Measurements from ENCODE around the gene FAM193A. TPM values are rescaled to one million over a fixed set of nuclear protein-coding genes. Genes with fewer than 3 reads are reported as not detected.
"Not testable (repeated sequence)": the region's sequence is repeated elsewhere in the genome, so short reads cannot be mapped to it uniquely, and the experiment has no call there.

FAM193A gene
- polyA plus RNA-seq, 6 donors from 2014 or later, result 1.5 to 5.9 (median 2.2) TPM

- peak overlapping the region in 1 of 8 donors; percentile 51 for H3K4me3 Mint-ChIP-seq
- H3K9me3 Mint-ChIP-seq, result no peaks in the 10 kb centered on the region
- DNase-seq, result no peak
- H3K36me3 Mint-ChIP-seq, result peaks cover 0 to 7% of the 10 kb centered on the region in 2 donors
- H3K27me3 Mint-ChIP-seq, result no peaks in the 10 kb centered on the region
- ATAC-seq (ENCODE audit: low read depth in 2 of 2), result no peak
- H3K4me1 Mint-ChIP-seq, result peaks cover 56 to 71% (median 66%) of the 10 kb centered on the region in 3 donors
- H3K27ac Mint-ChIP-seq, result peak overlapping the region in 1 of 6 donors; percentile 76
These were observed 35.6 kb downstream of the FAM193A start for GRCh38 chr4:2572076-2572475.

- H3K27ac Mint-ChIP-seq, result peak overlapping the region in 3 of 6 donors; percentile 76 to 89 (median 79)
- peaks cover 57 to 63% (median 62%) of the 10 kb centered on the region in 3 donors for H3K4me1 Mint-ChIP-seq
- H3K4me3 Mint-ChIP-seq, result no peak overlapping the region
- no peak for ATAC-seq (ENCODE audit: low read depth in 2 of 2)
- no peak for DNase-seq
- H3K9me3 Mint-ChIP-seq, result no peaks in the 10 kb centered on the region
- peaks cover 0 to 7% of the 10 kb centered on the region in 2 donors for H3K36me3 Mint-ChIP-seq
- no peaks in the 10 kb centered on the region for H3K27me3 Mint-ChIP-seq
These were observed 36.4 kb downstream of the FAM193A start for GRCh38 chr4:2572866-2573265.

DNA sequence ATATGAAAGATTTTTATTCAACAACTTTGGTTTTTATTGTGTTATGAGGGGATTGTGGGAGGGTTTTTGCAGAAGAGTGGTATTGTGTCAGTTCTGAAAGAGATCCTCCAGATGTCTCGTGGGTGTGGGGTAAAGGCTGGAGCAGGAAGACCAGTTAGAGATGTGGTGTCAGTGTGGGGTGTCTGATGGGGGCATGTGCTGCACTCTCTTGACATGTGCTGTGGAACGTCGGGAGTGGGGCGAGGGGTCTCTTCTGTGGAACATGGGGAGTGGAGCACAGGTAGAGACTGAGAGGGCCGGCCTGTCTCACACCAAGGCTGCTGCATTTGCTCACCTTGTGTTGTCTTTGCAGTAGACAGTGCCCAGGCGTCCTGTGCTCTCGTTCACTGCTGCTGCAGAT, 37.6 kb downstream of the FAM193A start:
- H3K4me1 Mint-ChIP-seq, result peaks cover 53 to 63% (median 59%) of the 10 kb centered on the region in 3 donors
- H3K9me3 Mint-ChIP-seq, result no peaks in the 10 kb centered on the region
- peaks cover 0 to 7% of the 10 kb centered on the region in 2 donors for H3K36me3 Mint-ChIP-seq
- ATAC-seq (ENCODE audit: low read depth in 2 of 2) (no peak), DNase-seq (no peak)
- H3K27ac Mint-ChIP-seq, result peak overlapping the region in 5 of 6 donors; percentile 4 to 92 (median 60)
- no peak overlapping the region for H3K4me3 Mint-ChIP-seq
- no peaks in the 10 kb centered on the region for H3K27me3 Mint-ChIP-seq

DNA sequence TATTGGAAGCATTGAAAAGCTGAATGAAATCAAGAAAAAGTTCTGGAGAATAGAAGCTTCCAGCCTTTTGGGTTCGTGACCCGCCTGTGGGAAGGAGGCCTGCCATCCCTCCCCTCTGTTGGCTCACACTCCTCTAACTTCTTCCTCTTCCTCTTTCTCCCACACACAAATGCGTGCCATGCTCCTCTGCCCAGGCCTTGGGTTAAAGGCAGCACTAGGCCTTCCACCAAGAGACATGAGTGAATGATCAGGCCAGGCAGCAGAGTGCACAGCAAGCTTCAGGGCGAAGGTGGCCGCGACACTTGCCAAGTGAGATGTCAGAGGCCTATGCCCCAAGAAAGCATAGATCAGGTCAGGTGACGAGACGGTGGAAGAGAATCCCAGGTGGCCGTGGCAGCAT, 38.4 kb downstream of the FAM193A start:
- Mint-ChIP-seq H3K27ac (peak overlapping the region in 5 of 6 donors; percentile 1 to 86 (median 74)), H3K4me1 (peaks cover 52 to 59% (median 57%) of the 10 kb centered on the region in 3 donors), H3K9me3 (no peaks in the 10 kb centered on the region), H3K27me3 (no peaks in the 10 kb centered on the region), H3K4me3 (peak overlapping the region in 1 of 8 donors; percentile 10), H3K36me3 (peaks cover 0 to 7% of the 10 kb centered on the region in 2 donors)
- ATAC-seq (ENCODE audit: low read depth in 2 of 2), result no peak
- DNase-seq, result no peak

DNA sequence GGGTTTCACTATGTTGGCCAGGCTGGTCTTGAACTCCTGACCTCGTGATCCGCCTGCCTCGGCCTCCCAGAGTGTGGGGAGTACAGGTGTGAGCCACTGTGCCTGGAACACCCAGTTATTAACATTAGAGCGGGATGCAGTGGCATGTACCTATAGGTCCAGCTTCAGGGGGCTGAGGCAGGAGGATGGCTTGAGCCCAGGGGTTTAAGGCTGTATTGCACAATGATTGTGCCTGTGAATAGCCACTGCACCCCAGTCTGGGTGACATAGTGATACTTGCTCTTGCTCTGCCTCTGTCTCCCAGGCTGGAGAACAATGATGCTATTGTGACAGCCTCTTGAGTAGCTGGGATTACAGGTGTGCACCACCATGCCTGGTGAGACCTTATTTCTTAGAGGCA, 39.8 kb downstream of the FAM193A start:
- DNase-seq (no peak), ATAC-seq (ENCODE audit: low read depth in 2 of 2) (no peak)
- Mint-ChIP-seq H3K4me3 (no peak overlapping the region), H3K9me3 (no peaks in the 10 kb centered on the region), H3K36me3 (peaks cover 0 to 7% of the 10 kb centered on the region in 2 donors), H3K27ac (peak overlapping the region in 1 of 6 donors; percentile 47), H3K4me1 (peaks cover 41 to 48% (median 46%) of the 10 kb centered on the region in 3 donors), H3K27me3 (no peaks in the 10 kb centered on the region)

- Mint-ChIP-seq H3K36me3 (peaks cover 0 to 7% of the 10 kb centered on the region in 2 donors), H3K27me3 (no peaks in the 10 kb centered on the region), H3K4me1 (peaks cover 40 to 51% (median 43%) of the 10 kb centered on the region in 3 donors), H3K4me3 (no peak overlapping the region), H3K27ac (peak overlapping the region in 1 of 6 donors; percentile 78), H3K9me3 (no peaks in the 10 kb centered on the region)
- ATAC-seq (ENCODE audit: low read depth in 2 of 2) (no peak), DNase-seq (no peak)
These were observed 41.7 kb downstream of the FAM193A start for GRCh38 chr4:2578106-2578505.

DNA sequence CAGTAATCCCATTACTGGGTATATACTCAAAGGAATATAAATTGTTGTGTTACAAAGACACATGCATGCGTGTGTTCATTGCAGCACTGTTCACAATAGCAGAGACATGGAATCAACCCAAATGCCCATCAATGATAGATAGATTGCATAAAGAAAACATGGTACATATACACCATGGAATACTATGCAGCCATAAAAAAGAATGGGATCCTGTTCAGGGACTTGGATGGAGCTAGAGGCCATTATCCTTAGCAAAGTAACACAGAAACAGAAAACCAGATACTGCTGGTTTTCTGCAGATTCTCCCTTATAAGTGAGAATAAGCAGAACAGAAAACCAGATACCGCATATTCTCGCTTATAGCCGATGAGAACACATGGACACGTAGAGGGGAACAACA, 43.5 kb downstream of the FAM193A start:
- peaks cover 0 to 5% of the 10 kb centered on the region in 2 donors for H3K36me3 Mint-ChIP-seq
- no peak overlapping the region for H3K27ac Mint-ChIP-seq

GRCh38 chr4:2583092-2583491, 46.6 kb downstream of the FAM193A start:
- Mint-ChIP-seq H3K36me3 (no peaks in the 10 kb centered on the region), H3K27me3 (no peaks in the 10 kb centered on the region), H3K27ac (peak overlapping the region in 3 of 6 donors; percentile 27 to 77 (median 57)), H3K9me3 (no peaks in the 10 kb centered on the region), H3K4me1 (peaks cover 42 to 58% (median 47%) of the 10 kb centered on the region in 3 donors), H3K4me3 (no peak overlapping the region)
- ATAC-seq (ENCODE audit: low read depth in 2 of 2) (no peak), DNase-seq (no peak)

More for the DNA sequence above, 43.5 kb downstream of the FAM193A start:
- Mint-ChIP-seq H3K27me3 (no peaks in the 10 kb centered on the region), H3K4me3 (no peak overlapping the region), H3K9me3 (no peaks in the 10 kb centered on the region), H3K4me1 (peaks cover 32 to 46% (median 42%) of the 10 kb centered on the region in 3 donors)
- no peak for ATAC-seq (ENCODE audit: low read depth in 2 of 2)
- DNase-seq, result no peak

- H3K27ac Mint-ChIP-seq, result peak overlapping the region in 3 of 6 donors; percentile 27 to 77 (median 57)
- H3K9me3 Mint-ChIP-seq, result no peaks in the 10 kb centered on the region
- H3K36me3 Mint-ChIP-seq, result no peaks in the 10 kb centered on the region
- no peak overlapping the region for H3K4me3 Mint-ChIP-seq
- no peak for DNase-seq
- H3K27me3 Mint-ChIP-seq, result no peaks in the 10 kb centered on the region
- H3K4me1 Mint-ChIP-seq, result peaks cover 46 to 60% (median 51%) of the 10 kb centered on the region in 3 donors
- ATAC-seq (ENCODE audit: low read depth in 2 of 2), result no peak
These were observed 47.1 kb downstream of the FAM193A start for GRCh38 chr4:2583517-2583916.

DNA sequence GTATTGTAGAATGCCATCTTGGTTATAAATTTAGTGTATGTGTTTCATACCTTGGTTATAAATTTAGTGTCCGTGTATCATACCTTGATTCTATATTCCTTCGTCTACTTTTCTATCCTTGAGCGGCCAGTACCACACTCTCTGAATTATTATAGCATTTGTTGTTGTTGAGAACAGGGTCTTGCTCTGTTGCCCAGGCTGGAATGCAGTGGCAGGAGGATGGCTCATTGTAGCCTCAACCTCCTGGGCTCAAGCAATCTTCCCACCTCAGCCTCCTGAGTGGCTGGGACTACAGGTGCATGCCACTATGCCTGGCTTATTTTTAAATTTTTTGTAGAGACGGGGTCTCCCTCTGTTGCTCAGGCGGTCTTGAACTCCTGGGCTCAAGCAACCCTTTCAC, 50.1 kb downstream of the FAM193A start:
- no peak for DNase-seq
- Mint-ChIP-seq H3K4me3 (no peak overlapping the region), H3K36me3 (no peaks in the 10 kb centered on the region), H3K9me3 (no peaks in the 10 kb centered on the region), H3K4me1 (peaks cover 57 to 79% (median 67%) of the 10 kb centered on the region in 3 donors), H3K27ac (peak overlapping the region in 3 of 6 donors; percentile 27 to 61 (median 34)), H3K27me3 (no peaks in the 10 kb centered on the region)
- no peak for ATAC-seq (ENCODE audit: low read depth in 2 of 2)

- DNase-seq (no peak), ATAC-seq (ENCODE audit: low read depth in 2 of 2) (no peak)
- H3K27ac Mint-ChIP-seq, result peak overlapping the region in 3 of 6 donors; percentile 15 to 90 (median 70)
- H3K36me3 Mint-ChIP-seq, result no peaks in the 10 kb centered on the region
- no peak overlapping the region for H3K4me3 Mint-ChIP-seq
- no peaks in the 10 kb centered on the region for H3K9me3 Mint-ChIP-seq
- H3K4me1 Mint-ChIP-seq, result peaks cover 54 to 78% (median 63%) of the 10 kb centered on the region in 3 donors
- no peaks in the 10 kb centered on the region for H3K27me3 Mint-ChIP-seq
These were observed 50.9 kb downstream of the FAM193A start for GRCh38 chr4:2587213-2587823.

- ATAC-seq (ENCODE audit: low read depth in 2 of 2), result no peak
- no peaks in the 10 kb centered on the region for H3K9me3 Mint-ChIP-seq
- H3K36me3 Mint-ChIP-seq, result no peaks in the 10 kb centered on the region
- peak overlapping the region in 3 of 6 donors; percentile 15 to 74 (median 64) for H3K27ac Mint-ChIP-seq
- peaks cover 57 to 78% (median 67%) of the 10 kb centered on the region in 3 donors for H3K4me1 Mint-ChIP-seq
- no peaks in the 10 kb centered on the region for H3K27me3 Mint-ChIP-seq
- DNase-seq, result no peak
- H3K4me3 Mint-ChIP-seq, result no peak overlapping the region
These were observed 51.8 kb downstream of the FAM193A start for GRCh38 chr4:2588259-2588658.

- H3K9me3 Mint-ChIP-seq, result no peaks in the 10 kb centered on the region
- H3K4me3 Mint-ChIP-seq, result peak overlapping the region in 6 of 8 donors; percentile 2 to 71 (median 33)
- H3K36me3 Mint-ChIP-seq, result no peaks in the 10 kb centered on the region
- H3K27me3 Mint-ChIP-seq, result no peaks in the 10 kb centered on the region
- peaks cover 55 to 86% (median 59%) of the 10 kb centered on the region in 3 donors for H3K4me1 Mint-ChIP-seq
- peak overlapping the region; percentile 45 to 95 (median 85) for H3K27ac Mint-ChIP-seq
- peak; percentile 54 to 67 for ATAC-seq (ENCODE audit: low read depth in 2 of 2)
- no peak for DNase-seq
These were observed 54.7 kb downstream of the FAM193A start for GRCh38 chr4:2591189-2591588.

- not testable (repeated sequence) for H3K4me3 Mint-ChIP-seq; DNase-seq; ATAC-seq (ENCODE audit: low read depth in 2 of 2); H3K9me3 Mint-ChIP-seq; H3K36me3 Mint-ChIP-seq; H3K27me3 Mint-ChIP-seq
- H3K27ac Mint-ChIP-seq, result peak overlapping the region in 3 of 6 donors; percentile 59 to 95 (median 66)
- peaks cover 51 to 87% (median 56%) of the 10 kb centered on the region in 3 donors for H3K4me1 Mint-ChIP-seq
These were observed 55.6 kb downstream of the FAM193A start for GRCh38 chr4:2592014-2592413.
